ENCODE measurements around the gene HLA-DMB. TPM values are rescaled to one million over a fixed set of nuclear protein-coding genes. Genes with fewer than 3 reads are reported as not detected.
A peak's percentile ranks its signal among the peaks of the same experiment; 100 is the strongest.

HLA-DMB gene
- total and polyA plus RNA-seq, 10 of the 15 experiments (the other 5 are each of a cell fraction or from before 2014, with no cell fraction given), result 114 to 173 (median 150) TPM

- TF ChIP-seq SMARCA5 (IDR thresholded peaks at IDR 0.05) (no peak), DPF2 (IDR thresholded peaks at IDR 0.05) (no peak), STAT1 (conservative IDR thresholded peaks at IDR 0.05) (no peak), EGR1 (IDR thresholded peaks at IDR 0.05; ENCODE audit: borderline replicate concordance in 1 of 2, low read depth in 2 of 2, low read length in 2 of 2) (no peak), MXI1 (IDR thresholded peaks at IDR 0.05; ENCODE audit: low read depth, low read length) (no peak), NKRF (conservative IDR thresholded peaks at IDR 0.05) (no peak; the same call in 1 of the 2 replicates), CUX1 (IDR thresholded peaks at IDR 0.05; ENCODE audit: insufficient replicate concordance, low read depth, low read length) (peak; percentile 20), NR2C2 (IDR thresholded peaks at IDR 0.05; ENCODE audit: borderline replicate concordance, control insufficient read depth, insufficient read length, low read depth) (no peak), RELB (IDR thresholded peaks at IDR 0.05; ENCODE audit: low read depth) (peak; percentile 59; the same call in 1 of the 2 replicates), CHD2 (IDR thresholded peaks at IDR 0.05; ENCODE audit: borderline replicate concordance, low read depth, low read length) (no peak), NFYB (IDR thresholded peaks at IDR 0.05; ENCODE audit: insufficient read depth, low read depth, low read length) (no peak), USF1 (IDR thresholded peaks at IDR 0.05; ENCODE audit: borderline replicate concordance, extremely low read length, insufficient read depth, low read depth, low read length) (no peak), ZBED1 (IDR thresholded peaks at IDR 0.05; ENCODE audit: borderline replicate concordance) (peak; percentile 29; the same call in 1 of the 2 replicates), IRF3 (IDR thresholded peaks at IDR 0.05) (no peak), ETV6 (conservative IDR thresholded peaks at IDR 0.05 in 1 of 2, IDR thresholded peaks at IDR 0.05 in 1 of 2; ENCODE audit: borderline replicate concordance in 1 of 2, low read depth in 1 of 2) (no peak), HDGF (IDR thresholded peaks at IDR 0.05) (no peak), ZNF217 (IDR thresholded peaks at IDR 0.05) (no peak)
Measured at GRCh38 chr6:32972353-32973143, 31.7 kb upstream of the HLA-DMB start (continued).

Measured in GM12878 (cell line).